IMR-90 (cell line): ENCODE measurements around the gene SEMG2. TPM values are rescaled to one million over a fixed set of nuclear protein-coding genes. Genes with fewer than 3 reads are reported as not detected.

Experiments used
- ATAC-seq: fragments of 200-7000 bp; cut with Tn5 transposase; 2 replicates; pipeline ENCODE4 v1.9.1; 2020; ENCODE audit warnings: low read depth, mild to moderate bottlenecking, moderate library complexity
- BruUV-seq: library from RNA; stranded (reverse); fragments of 400-500 nt; replicated peaks from 2 replicates; lab custom pipeline; 2021; lab: Mats Ljungman, UMichigan
- CTCF ChIA-PET: fragments of 300-600 bp; formaldehyde crosslinking; extraction: SDS; loops from one replicate; lab custom pipeline; 2021; ENCODE audit warnings: antibody characterized with exemption; lab: Yijun Ruan, JAX
- POLR2A ChIA-PET: fragments of 300-600 bp; sonication (Branson Sonifier 250); formaldehyde crosslinking; loops from one replicate; lab custom pipeline; 2022; ENCODE audit warnings: antibody characterized with exemption; ENCODE audit not compliant: unreplicated experiment; lab: Charles Lee
- DNase-seq: peaks from one replicate; pipeline ENCODE4 v3.0.0; 2013
- H2AFZ ChIP-seq: replicated peaks from 2 replicates; pipeline ENCODE3; 2013; ENCODE audit warnings: low read length, mild to moderate bottlenecking; ENCODE audit not compliant: poor library complexity
- H2AK5ac ChIP-seq: 2 replicates; pipeline ENCODE4 v1.6.1; 2013; ENCODE audit warnings: low read depth, low read length, inconsistent platforms
- H2AK9ac ChIP-seq: replicated peaks from 2 replicates; pipeline ENCODE3; 2013; ENCODE audit warnings: mild to moderate bottlenecking, low read depth, low read length, moderate library complexity; ENCODE audit not compliant: poor library complexity
- H2BK120ac ChIP-seq: 2 replicates; pipeline ENCODE4 v1.6.1; 2013; ENCODE audit warnings: low read depth, low read length, inconsistent platforms
- H2BK15ac ChIP-seq: 3 replicates; pipeline ENCODE4 v1.6.1; 2013; ENCODE audit warnings: low read depth, low read length, inconsistent platforms
- H2BK20ac ChIP-seq: 2 replicates; pipeline ENCODE4 v1.6.1; 2013; ENCODE audit warnings: low read depth, mild to moderate bottlenecking, inconsistent platforms, low read length, moderate library complexity
- H2BK5ac ChIP-seq: 2 replicates; pipeline ENCODE4 v1.6.1; 2013; ENCODE audit warnings: mild to moderate bottlenecking, low read depth, low read length, inconsistent platforms; ENCODE audit not compliant: poor library complexity, severe bottlenecking
- H3K14ac ChIP-seq: replicated peaks from 2 replicates; pipeline ENCODE4 v1.6.1; 2013; ENCODE audit warnings: low read depth, low read length, inconsistent platforms
- H3K18ac ChIP-seq: 2 replicates; pipeline ENCODE4 v1.6.1; 2013; ENCODE audit warnings: low read depth, low read length, control low read depth
- H3K23ac ChIP-seq: 2 replicates; pipeline ENCODE4 v1.6.1; 2013; ENCODE audit warnings: low read depth, low read length, inconsistent platforms
- H3K27ac ChIP-seq: 2 replicates; pipeline ENCODE4 v1.5.1; 2013; ENCODE audit warnings: mild to moderate bottlenecking, control low read depth, low read length; ENCODE audit not compliant: insufficient read depth
- H3K27me3 ChIP-seq: 2 replicates; pipeline ENCODE4 v1.6.1; 2013; ENCODE audit warnings: low read length; ENCODE audit not compliant: control insufficient read depth, insufficient read depth
- H3K36me3 ChIP-seq: 2 replicates; pipeline ENCODE4 v1.6.1; 2013; ENCODE audit warnings: low read length, mixed read lengths; ENCODE audit not compliant: control insufficient read depth, insufficient read depth
- H3K4ac ChIP-seq: 2 replicates; pipeline ENCODE4 v1.6.1; 2013; ENCODE audit warnings: low read depth, low read length, inconsistent platforms
- H3K4me1 ChIP-seq: 2 replicates; pipeline ENCODE4 v1.6.1; 2013; ENCODE audit warnings: low read length, mixed read lengths; ENCODE audit not compliant: control insufficient read depth, insufficient read depth
- H3K4me2 ChIP-seq: 2 replicates; pipeline ENCODE4 v1.6.1; 2013; ENCODE audit warnings: low read depth, mild to moderate bottlenecking, control low read depth, low read length, moderate library complexity
- H3K4me3 ChIP-seq: 2 replicates; pipeline ENCODE4 v1.5.1; 2013; ENCODE audit warnings: low read depth, mild to moderate bottlenecking, control low read depth, low read length, moderate library complexity; ENCODE audit not compliant: insufficient read depth
- H3K56ac ChIP-seq: 2 replicates; pipeline ENCODE4 v1.6.1; 2013; ENCODE audit warnings: low read length, inconsistent platforms; ENCODE audit not compliant: insufficient read depth; ENCODE audit errors: extremely low read depth
- H3K79me1 ChIP-seq, 2 experiments: 2 replicates each; pipeline ENCODE4 v1.6.1; 2013; ENCODE audit warnings: low read length in 2 of 2, inconsistent platforms in 1 of 2, low read depth in 1 of 2
- H3K9ac ChIP-seq: 2 replicates; pipeline ENCODE4 v1.6.1; 2013; ENCODE audit warnings: low read depth, low read length, control low read depth
- H3K9me1 ChIP-seq: 2 replicates; pipeline ENCODE4 v1.6.1; 2013; ENCODE audit warnings: low read length, inconsistent platforms; ENCODE audit not compliant: insufficient read depth
- H3K9me3 ChIP-seq: 2 replicates; pipeline ENCODE4 v1.6.1; 2013; ENCODE audit warnings: low read length; ENCODE audit not compliant: control insufficient read depth, insufficient read depth
- H4K20me1 ChIP-seq: 2 replicates; pipeline ENCODE4 v1.6.1; 2013; ENCODE audit warnings: low read length, inconsistent platforms; ENCODE audit not compliant: insufficient read depth
- H4K5ac ChIP-seq: 2 replicates; pipeline ENCODE4 v1.6.1; 2013; ENCODE audit warnings: mild to moderate bottlenecking, low read depth, low read length, control low read depth
- H4K8ac ChIP-seq, 2 experiments: 2 replicates each; pipeline ENCODE4 v1.6.1; 2013; ENCODE audit warnings: low read depth in 2 of 2, low read length in 2 of 2, control low read depth in 1 of 2, inconsistent platforms in 1 of 2
- H4K91ac ChIP-seq: 2 replicates; pipeline ENCODE4 v1.6.1; 2013; ENCODE audit warnings: low read depth, low read length, inconsistent platforms; ENCODE audit not compliant: insufficient read depth
- BHLHE40 ChIP-seq: fragments of 150-350 bp; IDR thresholded peaks from 2 replicates; pipeline ENCODE4 v1.6.1; 2016; ENCODE audit warnings: mild to moderate bottlenecking, low read depth, low read length
- CEBPB ChIP-seq: IDR thresholded peaks from 2 replicates; pipeline ENCODE4 v1.6.1; 2012; ENCODE audit warnings: low read depth, low read length, improper control_type of control experiment
- CHD1 ChIP-seq: IDR thresholded peaks from 2 replicates; pipeline ENCODE4 v1.6.1; 2012; ENCODE audit warnings: low read depth, low read length, improper control_type of control experiment
- CTCF ChIP-seq: conservative IDR thresholded peaks from 2 replicates; pipeline ENCODE4 v1.5.1; 2012; ENCODE audit warnings: mild to moderate bottlenecking, low read depth, low read length, improper control_type of control experiment
- FOS ChIP-seq: fragments of 150-350 bp; IDR thresholded peaks from 2 replicates; pipeline ENCODE4 v1.6.1; 2016; ENCODE audit warnings: low read depth, low read length
- MXI1 ChIP-seq: IDR thresholded peaks from 2 replicates; pipeline ENCODE4 v1.6.1; 2012; ENCODE audit warnings: low read depth, mild to moderate bottlenecking, low read length, moderate library complexity, borderline replicate concordance
- NFE2L2 ChIP-seq: fragments of 150-350 bp; IDR thresholded peaks from 2 replicates; pipeline ENCODE4 v1.6.1; 2016; ENCODE audit warnings: low read depth, mild to moderate bottlenecking, low read length
- RAD21 ChIP-seq: IDR thresholded peaks from 2 replicates; pipeline ENCODE4 v1.6.1; 2012; ENCODE audit warnings: low read length, improper control_type of control experiment
- SMC3 ChIP-seq: fragments of 150-350 bp; IDR thresholded peaks from 2 replicates; pipeline ENCODE4 v1.6.1; 2016; ENCODE audit warnings: low read depth, mild to moderate bottlenecking, antibody characterized with exemption, low read length, moderate library complexity
- USF2 ChIP-seq: fragments of 150-350 bp; IDR thresholded peaks from 2 replicates; pipeline ENCODE4 v1.6.1; 2017; ENCODE audit warnings: mild to moderate bottlenecking, antibody characterized with exemption, low read length, low read depth
- WGBS, 2 experiments: methylation state at CpG; one replicate each; pipeline versions ENCODE4 v1.1.5 to v1.1.7; 2013; ENCODE audit warnings: missing lambda C conversion rate in 2 of 2; ENCODE audit not compliant: insufficient read length in 1 of 2; ENCODE audit errors: extremely low coverage in 2 of 2; 5-methylcytosine and 5-hydroxymethylcytosine counted together
- dilution Hi-C: fragments of 300-500 bp; cut with HindIII; formaldehyde crosslinking; loops from one replicate; pipeline ENCODE4 v1.14.3; 2018; ENCODE audit warnings: low sequenced_read_pairs; ENCODE audit not compliant: unreplicated experiment
- in situ Hi-C: fragments of 300-500 bp; cut with MboI; formaldehyde crosslinking; loops from 3 replicates; pipeline ENCODE4 v1.14.3; 2019; ENCODE audit warnings: low sequenced_read_pairs, inconsistent platforms, mixed read lengths
- intact Hi-C: fragments of 100-400 bp; cut with micrococcal nuclease; formaldehyde crosslinking; loops from 2 replicates; pipeline ENCODE4 v1.10.0; 2022
- polyA plus RNA-seq, 3 experiments: library from polyadenylated mRNA; depleted of rRNA; stranded (reverse); fragments of >200 nt; gene quantifications; 2 replicates each; pipeline ENCODE4 v1.2.3, GENCODE V29; 2012; ENCODE audit warnings: low replicate concordance in 1 of 3
- total RNA-seq: library from RNA; depleted of rRNA; stranded (reverse); fragments of >200 nt; gene quantifications from 2 replicates; pipeline ENCODE4 v1.2.3, GENCODE V29; 2012

SEMG2 gene
- total and polyA plus RNA-seq, 2 of the 4 experiments (the other 2 are of a cell fraction) = not detected

DNA sequence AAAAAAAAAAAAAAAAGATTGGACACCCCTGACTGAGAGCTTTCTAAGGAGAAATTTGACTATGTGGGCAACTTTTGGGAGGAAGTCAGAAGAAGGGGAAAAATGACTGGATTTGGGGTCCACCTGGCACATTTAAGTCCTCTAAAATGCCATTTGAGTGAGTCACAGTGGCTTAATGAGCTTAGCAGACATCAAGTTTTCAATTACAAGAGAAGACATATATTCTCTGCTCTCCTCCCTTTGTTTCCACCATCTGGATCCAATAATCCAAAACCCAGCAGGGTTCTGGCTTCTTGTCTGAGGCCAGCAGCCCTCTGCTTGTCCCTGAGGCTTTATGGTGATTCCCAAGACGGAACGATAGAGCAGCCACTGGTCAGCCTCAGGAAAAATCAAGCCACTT is 39.5 kb upstream of the SEMG2 start:
- no CpG with 5 or more reads among the region's 2 CpGs for WGBS, 2 experiments
- no TSS peak for BruUV-seq
- no peak overlapping the region for H3K4me3 ChIP-seq
- H2BK120ac ChIP-seq = no peak overlapping the region
- dilution Hi-C loops = no loop called here
- no peak overlapping the region for H3K9ac ChIP-seq
- H3K9me1 ChIP-seq = no peaks in the 10 kb centered on the region
- H4K91ac ChIP-seq = no peak overlapping the region
- H2AK9ac ChIP-seq = no peak overlapping the region
- H3K4me1 ChIP-seq = no peaks in the 10 kb centered on the region
- H2AK5ac ChIP-seq = no peak overlapping the region
- no peak for DNase-seq
- no peak for ATAC-seq
- CTCF ChIA-PET = interaction anchor here (0.9 kb wide), 1 partner anchor 10 kb away, joined by 3 read pairs; no protein-coding TSS in a partner anchor
- H2BK20ac ChIP-seq = no peak overlapping the region
- H3K23ac ChIP-seq = no peak overlapping the region
- TF ChIP-seq FOS = no peak
- no peak for TF ChIP-seq SMC3
- no peak for TF ChIP-seq NFE2L2
- no peak for TF ChIP-seq USF2
- TF ChIP-seq CHD1 = no peak
- no peak for TF ChIP-seq CTCF
- no peak for TF ChIP-seq CEBPB
- no peak for TF ChIP-seq BHLHE40
- TF ChIP-seq RAD21 = no peak
- TF ChIP-seq MXI1 = no peak
- no peaks in the 10 kb centered on the region for H3K36me3 ChIP-seq
- H3K27ac ChIP-seq = no peak overlapping the region
- no peak overlapping the region for H4K5ac ChIP-seq
- no peaks in the 10 kb centered on the region for H4K20me1 ChIP-seq
- no peak overlapping the region for H3K4ac ChIP-seq
- no peak overlapping the region for H4K8ac ChIP-seq
- no peaks in the 10 kb centered on the region for H3K27me3 ChIP-seq
- intact Hi-C loops = no loop called here
- no peak overlapping the region for H2BK5ac ChIP-seq
- no peak overlapping the region for H2AFZ ChIP-seq
- POLR2A ChIA-PET = interaction anchor here (0.6 kb wide), 1 partner anchor 24 kb away, joined by 3 read pairs; no protein-coding TSS in a partner anchor
- in situ Hi-C loops = no loop called here
- no peak overlapping the region for H3K56ac ChIP-seq
- H3K18ac ChIP-seq = no peak overlapping the region
- H2BK15ac ChIP-seq = no peak overlapping the region
- H3K79me1 ChIP-seq = no peaks in the 10 kb centered on the region
- H3K4me2 ChIP-seq = no peak overlapping the region
- H3K14ac ChIP-seq = no peak overlapping the region
- H3K9me3 ChIP-seq = no peaks in the 10 kb centered on the region
